Astrocyte of the hippocampus (primary cell): ENCODE measurements around the gene FXR2.

Experiments used
- DNase-seq: peaks from one replicate; pipeline ENCODE4 v3.0.0; 2011; ENCODE audit warnings: low read depth, low spot score

Gene FXR2

GRCh38 chr17:7552621-7553051 is 62.1 kb downstream of the FXR2 start:
- DNase-seq: no peak

GRCh38 chr17:7551396-7551795 is 63.3 kb downstream of the FXR2 start:
- no peak for DNase-seq

- no peak for DNase-seq
Observed at GRCh38 chr17:7550344-7550743, 64.4 kb downstream of the FXR2 start.

- no peak for DNase-seq
Observed at GRCh38 chr17:7549401-7550055, 65.2 kb downstream of the FXR2 start.

- DNase-seq: peak; percentile 62
Observed at GRCh38 chr17:7548585-7549400, 65.9 kb downstream of the FXR2 start, which contains the start of gene TNFSF12. Gene TNFSF12, plus strand, starts transcription at chr17:7549058. Its CDS starts 96 bp downstream, at chr17:7549154.

- DNase-seq: no peak
Observed at GRCh38 chr17:7544911-7545310, 69.8 kb downstream of the FXR2 start.
